Natural killer cell (primary cell): Measurements from ENCODE around the gene SVOPL. TPM values are rescaled to one million over a fixed set of nuclear protein-coding genes. Genes with fewer than 3 reads are reported as not detected.

Source experiments
- ATAC-seq, 3 donors: fragments of 150-1000 bp in 2 of 3; fragments of 200-7000 bp in 1 of 3; cut with Tn5 transposase; 1 replicate in 1 of 3; 2 replicates in 2 of 3; pipeline ENCODE4 v1.10.0; 2021; ENCODE audit warnings: mild to moderate bottlenecking in 2 of 3, moderate library complexity in 2 of 3
- DNase-seq, 2 donors: peaks; one replicate each; pipeline versions ENCODE4 v3.0.0 to v3.0.0-alpha.2; 2013 to 2021; ENCODE audit warnings: mixed read lengths in 1 of 2
- H3K27ac ChIP-seq: one replicate; pipeline ENCODE4 v1.5.1; 2013; ENCODE audit warnings: mild to moderate bottlenecking, low read length
- H3K27me3 ChIP-seq: one replicate; pipeline ENCODE4 v1.6.1; 2013; ENCODE audit warnings: low read length; ENCODE audit not compliant: control insufficient read depth, insufficient read depth
- H3K36me3 ChIP-seq: one replicate; pipeline ENCODE4 v1.6.1; 2013; ENCODE audit warnings: low read length; ENCODE audit not compliant: control insufficient read depth, insufficient read depth
- H3K4me1 ChIP-seq: one replicate; pipeline ENCODE4 v1.6.1; 2013; ENCODE audit warnings: low read length; ENCODE audit not compliant: control insufficient read depth, insufficient read depth
- H3K4me3 ChIP-seq: one replicate; pipeline ENCODE4 v1.5.1; 2013; ENCODE audit warnings: low read length
- H3K9me3 ChIP-seq: one replicate; pipeline ENCODE4 v1.6.1; 2013; ENCODE audit warnings: low read length; ENCODE audit not compliant: control insufficient read depth, insufficient read depth
- H3K27ac Mint-ChIP-seq, 2 donors: one replicate each; pipeline ENCODE4 v1.8.0; 2022; ENCODE audit warnings: mild to moderate bottlenecking in 2 of 2, mixed read lengths in 2 of 2, moderate library complexity in 1 of 2
- H3K27me3 Mint-ChIP-seq, 2 donors: one replicate each; pipeline ENCODE4 v1.8.0; 2022; ENCODE audit warnings: low read depth in 2 of 2, mixed read lengths in 2 of 2
- H3K36me3 Mint-ChIP-seq: one replicate; pipeline ENCODE4 v1.8.0; 2022; ENCODE audit warnings: mixed read lengths
- H3K4me1 Mint-ChIP-seq, 2 donors: one replicate each; pipeline ENCODE4 v1.8.0; 2022; ENCODE audit warnings: mixed read lengths in 2 of 2
- H3K4me3 Mint-ChIP-seq: one replicate; pipeline ENCODE4 v1.8.0; 2022; ENCODE audit warnings: mild to moderate bottlenecking, moderate library complexity, mixed read lengths
- H3K9me3 Mint-ChIP-seq, 2 donors: one replicate each; pipeline ENCODE4 v1.8.0; 2022; ENCODE audit warnings: mixed read lengths in 2 of 2
- WGBS: methylation state at CpG from one replicate; pipeline ENCODE4 v1.1.7; 2013; ENCODE audit warnings: missing lambda C conversion rate; ENCODE audit not compliant: insufficient coverage; 5-methylcytosine and 5-hydroxymethylcytosine counted together
- intact Hi-C: fragments of 100-400 bp; cut with micrococcal nuclease; formaldehyde crosslinking; loops from one replicate; pipeline ENCODE4 v1.14.2; 2022
- total RNA-seq, 4 donors: library from RNA; stranded (reverse); fragments of 120-200 nt in 1 of 4; gene quantifications; one replicate each; pipeline versions ENCODE4 v1.2.3 to v1.2.4, GENCODE V29; 2013 to 2022
- TF ChIP-seq, protein P1 (sequence below): fragments of 200-600 bp; IDR thresholded peaks from one replicate; pipeline ENCODE4 v1.8.0; 2022; ENCODE audit warnings: antibody characterized with exemption

The SVOPL gene
- total RNA-seq, 3 donors from 2014 or later (not counting 1 experiment from before 2014, with no cell fraction given): not detected

DNA sequence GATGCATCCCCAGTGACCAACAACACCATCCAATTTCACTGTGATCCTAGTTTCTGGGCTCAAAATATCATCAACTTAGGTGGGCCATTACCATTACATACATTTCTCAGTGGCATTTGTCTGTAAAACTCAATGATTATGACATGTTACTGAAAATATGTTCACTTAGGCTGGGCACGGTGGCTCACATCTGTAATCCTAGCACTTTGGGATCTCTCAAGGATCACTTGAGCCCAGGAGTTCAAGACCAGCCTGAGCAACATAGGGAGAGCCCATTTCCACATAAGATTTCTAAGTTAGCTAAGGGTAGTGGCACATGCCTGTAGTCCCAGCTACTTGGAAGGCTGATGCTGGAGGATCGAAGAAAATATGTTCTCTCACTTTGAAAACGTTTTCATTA, 150.1 kb downstream of the SVOPL start:
- H3K36me3 ChIP-seq: peaks cover 45% of the 10 kb centered on the region
- DNase-seq (no peak), ATAC-seq (no peak)
- peaks cover 0 to 2% of the 10 kb centered on the region in 2 donors for H3K9me3 Mint-ChIP-seq
- intact Hi-C loops: no loop called here
- TF ChIP-seq, protein P1, sequence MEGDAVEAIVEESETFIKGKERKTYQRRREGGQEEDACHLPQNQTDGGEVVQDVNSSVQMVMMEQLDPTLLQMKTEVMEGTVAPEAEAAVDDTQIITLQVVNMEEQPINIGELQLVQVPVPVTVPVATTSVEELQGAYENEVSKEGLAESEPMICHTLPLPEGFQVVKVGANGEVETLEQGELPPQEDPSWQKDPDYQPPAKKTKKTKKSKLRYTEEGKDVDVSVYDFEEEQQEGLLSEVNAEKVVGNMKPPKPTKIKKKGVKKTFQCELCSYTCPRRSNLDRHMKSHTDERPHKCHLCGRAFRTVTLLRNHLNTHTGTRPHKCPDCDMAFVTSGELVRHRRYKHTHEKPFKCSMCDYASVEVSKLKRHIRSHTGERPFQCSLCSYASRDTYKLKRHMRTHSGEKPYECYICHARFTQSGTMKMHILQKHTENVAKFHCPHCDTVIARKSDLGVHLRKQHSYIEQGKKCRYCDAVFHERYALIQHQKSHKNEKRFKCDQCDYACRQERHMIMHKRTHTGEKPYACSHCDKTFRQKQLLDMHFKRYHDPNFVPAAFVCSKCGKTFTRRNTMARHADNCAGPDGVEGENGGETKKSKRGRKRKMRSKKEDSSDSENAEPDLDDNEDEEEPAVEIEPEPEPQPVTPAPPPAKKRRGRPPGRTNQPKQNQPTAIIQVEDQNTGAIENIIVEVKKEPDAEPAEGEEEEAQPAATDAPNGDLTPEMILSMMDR: no peak
- H3K36me3 Mint-ChIP-seq: peaks cover 30% of the 10 kb centered on the region
- H3K9me3 ChIP-seq: peaks cover 6% of the 10 kb centered on the region
- H3K4me3 Mint-ChIP-seq: no peak overlapping the region
- no peak overlapping the region for H3K27ac Mint-ChIP-seq
- H3K4me1 ChIP-seq: no peaks in the 10 kb centered on the region
- H3K27me3 Mint-ChIP-seq: no peaks in the 10 kb centered on the region
- no peak overlapping the region for H3K27ac ChIP-seq
- peaks cover 0 to 4% of the 10 kb centered on the region in 2 donors for H3K4me1 Mint-ChIP-seq
- H3K27me3 ChIP-seq: no peaks in the 10 kb centered on the region
- no peak overlapping the region for H3K4me3 ChIP-seq
- 97% methylated on average over 2 of the region's 3 CpGs for WGBS

DNA sequence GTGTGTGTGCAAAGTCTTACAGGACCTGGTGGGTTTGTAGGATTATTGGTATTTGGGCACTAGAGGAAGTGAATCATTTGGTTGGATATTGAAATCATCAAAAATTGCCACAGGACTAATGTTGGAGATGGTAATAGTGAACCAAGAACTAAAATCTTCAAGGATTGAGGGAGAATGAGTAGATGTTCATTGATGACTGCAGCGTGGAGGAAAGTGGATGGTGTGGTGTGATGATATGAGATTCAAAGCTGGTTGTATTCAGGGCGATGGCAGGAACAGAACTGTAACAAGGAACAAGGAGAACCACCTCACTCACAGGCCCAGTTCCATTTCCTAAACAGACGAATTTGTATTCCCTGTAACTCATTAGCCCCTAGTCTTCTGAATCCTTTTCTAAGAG, 150.8 kb downstream of the SVOPL start:
- ATAC-seq: no peak
- Mint-ChIP-seq H3K9me3 (peaks cover 0 to 1% of the 10 kb centered on the region in 2 donors), H3K27ac (no peak overlapping the region), H3K36me3 (peaks cover 30% of the 10 kb centered on the region), H3K27me3 (no peaks in the 10 kb centered on the region), H3K4me3 (no peak overlapping the region), H3K4me1 (peaks cover 0 to 4% of the 10 kb centered on the region in 2 donors)
- Histone ChIP-seq H3K4me1 (no peaks in the 10 kb centered on the region), H3K36me3 (peaks cover 40% of the 10 kb centered on the region), H3K27me3 (no peaks in the 10 kb centered on the region), H3K4me3 (no peak overlapping the region), H3K27ac (no peak overlapping the region), H3K9me3 (peaks cover 3% of the 10 kb centered on the region)
- WGBS: 89% methylated on average over 1 of the region's 3 CpGs
- intact Hi-C loops: no loop called here
- no peak for DNase-seq
- TF ChIP-seq, protein P1: no peak

DNA sequence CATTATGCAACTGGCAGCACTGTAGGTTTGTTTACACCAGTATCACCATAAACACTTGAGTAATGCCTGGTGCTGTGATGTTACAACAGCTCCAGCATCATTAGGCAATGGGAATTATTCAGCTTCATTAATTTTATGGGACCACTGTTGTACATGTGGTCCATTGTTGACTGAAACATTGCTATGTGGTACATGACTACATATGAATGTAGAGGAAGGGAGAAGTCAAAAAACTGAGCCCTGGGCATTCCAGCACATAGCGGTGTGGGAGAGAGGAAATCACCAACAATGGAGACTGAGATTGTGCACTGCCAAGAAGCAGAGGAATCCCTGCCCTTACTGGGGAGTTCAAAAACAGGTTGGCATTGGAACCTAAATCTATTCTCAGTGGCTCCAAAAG, 152.1 kb downstream of the SVOPL start:
- H3K4me1 ChIP-seq: no peaks in the 10 kb centered on the region
- DNase-seq (no peak), ATAC-seq (no peak)
- Mint-ChIP-seq H3K27ac (no peak overlapping the region), H3K4me3 (no peak overlapping the region), H3K36me3 (peaks cover 33% of the 10 kb centered on the region), H3K4me1 (peaks cover 2 to 11% of the 10 kb centered on the region in 2 donors), H3K9me3 (no peaks in the 10 kb centered on the region), H3K27me3 (no peaks in the 10 kb centered on the region)
- intact Hi-C loops: no loop called here
- peaks cover 30% of the 10 kb centered on the region for H3K36me3 ChIP-seq
- no peaks in the 10 kb centered on the region for H3K27me3 ChIP-seq
- TF ChIP-seq, protein P1: no peak
- no peaks in the 10 kb centered on the region for H3K9me3 ChIP-seq
- 100% methylated on average over 1 of the region's 1 CpG for WGBS
- no peak overlapping the region for H3K4me3 ChIP-seq
- no peak overlapping the region for H3K27ac ChIP-seq

DNA sequence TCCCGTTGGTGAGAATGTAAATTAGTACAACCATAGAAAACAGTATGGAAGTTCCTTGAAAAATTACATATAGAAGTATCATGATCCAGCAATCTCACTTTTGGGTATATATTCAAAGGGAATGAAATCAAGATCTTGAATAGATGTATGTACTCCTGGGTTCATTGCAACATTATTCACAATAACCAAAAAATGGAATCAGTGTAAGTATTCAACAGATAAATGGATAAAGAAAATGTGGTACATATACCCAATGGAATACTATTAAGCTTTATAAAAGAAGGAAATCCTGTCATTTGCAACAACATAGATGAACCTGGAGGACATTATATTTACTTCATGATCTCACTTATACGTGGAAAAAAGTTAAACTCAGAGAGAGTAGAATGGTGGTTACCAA, 154.3 kb downstream of the SVOPL start:
- ATAC-seq: no peak
- H3K27me3 Mint-ChIP-seq: no peaks in the 10 kb centered on the region
- Histone ChIP-seq H3K27me3 (no peaks in the 10 kb centered on the region), H3K27ac (no peak overlapping the region), H3K9me3 (no peaks in the 10 kb centered on the region), H3K36me3 (peaks cover 8% of the 10 kb centered on the region), H3K4me3 (no peak overlapping the region), H3K4me1 (no peaks in the 10 kb centered on the region)
- H3K4me1 Mint-ChIP-seq: peaks cover 18 to 25% of the 10 kb centered on the region in 2 donors
- WGBS: 100% methylated on average over 1 of the region's 2 CpGs
- H3K27ac Mint-ChIP-seq: no peak overlapping the region
- H3K4me3 Mint-ChIP-seq: no peak overlapping the region
- DNase-seq: no peak
- peaks cover 28% of the 10 kb centered on the region for H3K36me3 Mint-ChIP-seq
- TF ChIP-seq, protein P1: no peak
- intact Hi-C loops: no loop called here
- no peaks in the 10 kb centered on the region for H3K9me3 Mint-ChIP-seq
